SK-N-SH (cell line): ENCODE measurements around the gene PYGM. TPM values are rescaled to one million over a fixed set of nuclear protein-coding genes. Genes with fewer than 3 reads are reported as not detected.

Source experiments
- CTCF ChIA-PET: fragments of 300-600, 350-600 bp; formaldehyde crosslinking; extraction: SDS; loops from one replicate; lab custom pipeline; 2021; lab: Yijun Ruan, JAX
- POLR2A ChIA-PET: fragments of 350-600 bp; sonication (Branson Sonifier 250); formaldehyde crosslinking; extraction: SDS; loops from one replicate; lab custom pipeline; 2020; ENCODE audit warnings: antibody characterized with exemption, inconsistent platforms; lab: Yijun Ruan, JAX
- DNase-seq: peaks from one replicate; pipeline ENCODE4 v3.0.0; 2012
- H2AFZ ChIP-seq: fragments of 200-600 bp; sonication (generic); 2 replicates; pipeline ENCODE4 v1.8.1; 2016; ENCODE audit warnings: antibody characterized with exemption, mild to moderate bottlenecking, low read depth
- H3F3A ChIP-seq: fragments of 200-600 bp; sonication (generic); replicated peaks from 2 replicates; pipeline ENCODE3; 2016; ENCODE audit warnings: antibody characterized with exemption, mild to moderate bottlenecking; ENCODE audit not compliant: insufficient read depth
- H3K27ac ChIP-seq, 2 experiments: fragments of 200-500 bp in 1 of 2; fragments of 200-600 bp in 1 of 2; sonication (Bioruptor generic) in 1 of 2; sonication (generic), shearing (Covaris generic) in 1 of 2; 2 replicates each; pipeline versions ENCODE4 v1.5.1 to v1.6.1; 2014 to 2016; ENCODE audit warnings: low read depth in 2 of 2, inconsistent platforms in 1 of 2, low read length in 1 of 2, mild to moderate bottlenecking in 1 of 2, mixed read lengths in 1 of 2
- H3K27me3 ChIP-seq: fragments of 200-600 bp; sonication (generic), shearing (Covaris generic); 2 replicates; pipeline ENCODE4 v1.6.1; 2016; ENCODE audit warnings: mixed run types; ENCODE audit not compliant: insufficient read depth
- H3K36me3 ChIP-seq, 2 experiments: fragments of 200-500 bp in 1 of 2; fragments of 200-600 bp in 1 of 2; sonication (Bioruptor generic) in 1 of 2; sonication (generic) in 1 of 2; replicated peaks in 1 of 2; 2 replicates each; pipeline versions ENCODE3 to v1.5.1; 2014 to 2016; ENCODE audit warnings: low read length in 1 of 2, mild to moderate bottlenecking in 1 of 2; ENCODE audit not compliant: insufficient read depth in 2 of 2, control insufficient read depth in 1 of 2
- H3K4me1 ChIP-seq, 2 experiments: fragments of 200-500 bp in 1 of 2; fragments of 200-600 bp in 1 of 2; sonication (Bioruptor generic) in 1 of 2; sonication (generic), shearing (Covaris generic) in 1 of 2; 2 replicates each; pipeline versions ENCODE4 v1.5.1 to v1.6.1; 2014 to 2016; ENCODE audit warnings: low read depth in 1 of 2, low read length in 1 of 2, mixed run types in 1 of 2; ENCODE audit not compliant: insufficient read depth in 2 of 2, control insufficient read depth in 1 of 2
- H3K4me2 ChIP-seq: fragments of 200-600 bp; sonication (generic), shearing (Covaris generic); 2 replicates; pipeline ENCODE4 v1.6.1; 2017; ENCODE audit warnings: mixed run types
- H3K4me3 ChIP-seq, 2 experiments: fragments of 200-500 bp in 1 of 2; fragments of 200-600 bp in 1 of 2; sonication (Bioruptor generic) in 1 of 2; sonication (generic), shearing (Covaris generic) in 1 of 2; 2 replicates each; pipeline versions ENCODE4 v1.5.1 to v1.8.1; 2014 to 2016; ENCODE audit warnings: low read depth in 2 of 2, inconsistent platforms in 1 of 2, low read length in 1 of 2, mild to moderate bottlenecking in 1 of 2, mixed read lengths in 1 of 2, moderate library complexity in 1 of 2
- H3K79me2 ChIP-seq: fragments of 200-600 bp; sonication (generic); 2 replicates; pipeline ENCODE4 v1.8.1; 2017; ENCODE audit warnings: mild to moderate bottlenecking; ENCODE audit not compliant: insufficient read depth
- H3K9ac ChIP-seq: fragments of 200-600 bp; sonication (generic); 2 replicates; pipeline ENCODE4 v1.6.1; 2017; ENCODE audit warnings: mixed run types
- H3K9me2 ChIP-seq: fragments of 200-600 bp; sonication (generic); 2 replicates; pipeline ENCODE4 v1.6.1; 2017; ENCODE audit warnings: mixed run types
- H3K9me3 ChIP-seq: fragments of 200-600 bp; sonication (generic); 2 replicates; pipeline ENCODE4 v1.6.1; 2017; ENCODE audit warnings: mixed run types, mild to moderate bottlenecking, moderate library complexity
- H4K20me1 ChIP-seq: fragments of 200-600 bp; sonication (generic); 2 replicates; pipeline ENCODE4 v1.6.1; 2017; ENCODE audit warnings: mild to moderate bottlenecking, mixed run types; ENCODE audit not compliant: insufficient read depth
- CHD2 ChIP-seq: fragments of 150-350 bp; IDR thresholded peaks from 2 replicates; pipeline ENCODE4 v1.6.1; 2018; ENCODE audit warnings: low read length; ENCODE audit not compliant: partially characterized antibody
- EZH2phosphoT487 ChIP-seq: fragments of 200-600 bp; sonication (generic); IDR thresholded peaks from 2 replicates; pipeline ENCODE4 v1.6.1; 2017; ENCODE audit warnings: low read depth, mixed run types, mild to moderate bottlenecking, antibody characterized with exemption, moderate library complexity, borderline replicate concordance
- FOSL2 ChIP-seq: IDR thresholded peaks from 2 replicates; pipeline ENCODE4 v1.4.0; 2012; ENCODE audit warnings: low read depth, mild to moderate bottlenecking, moderate library complexity, borderline replicate concordance
- IRF3 ChIP-seq: fragments of 150-350 bp; IDR thresholded peaks from 2 replicates; pipeline ENCODE4 v1.6.1; 2016; ENCODE audit warnings: mild to moderate bottlenecking, low read depth, low read length
- MEF2A ChIP-seq: IDR thresholded peaks from 2 replicates; pipeline ENCODE4 v1.4.0; 2012; ENCODE audit warnings: low read depth, borderline replicate concordance
- MXI1 ChIP-seq: IDR thresholded peaks from 2 replicates; pipeline ENCODE4 v1.6.1; 2012; ENCODE audit warnings: mild to moderate bottlenecking, low read depth, low read length, improper control_type of control experiment
- RAD21 ChIP-seq: IDR thresholded peaks from 2 replicates; pipeline ENCODE4 v1.6.1; 2012; ENCODE audit warnings: mild to moderate bottlenecking, low read length
- REST ChIP-seq: IDR thresholded peaks from 2 replicates; pipeline ENCODE4 v1.6.1; 2012; ENCODE audit warnings: mild to moderate bottlenecking, low read depth, low read length, moderate library complexity
- RFX5 ChIP-seq: IDR thresholded peaks from 2 replicates; pipeline ENCODE4 v1.6.1; 2012; ENCODE audit warnings: mild to moderate bottlenecking, improper control_type of control experiment, low read length
- SIN3A ChIP-seq: IDR thresholded peaks from 2 replicates; pipeline ENCODE4 v1.6.1; 2012; ENCODE audit warnings: low read depth, mild to moderate bottlenecking, low read length, moderate library complexity, borderline replicate concordance
- SMC3 ChIP-seq: IDR thresholded peaks from 2 replicates; pipeline ENCODE4 v1.6.1; 2012; ENCODE audit warnings: low read depth, low read length, improper control_type of control experiment
- TCF12 ChIP-seq: IDR thresholded peaks from 2 replicates; pipeline ENCODE4 v1.4.0; 2012
- TEAD4 ChIP-seq: IDR thresholded peaks from 2 replicates; pipeline ENCODE4 v1.4.0; 2012; ENCODE audit warnings: mild to moderate bottlenecking, borderline replicate concordance; ENCODE audit not compliant: insufficient read depth
- YY1 ChIP-seq: IDR thresholded peaks from 2 replicates; pipeline ENCODE4 v1.4.0; 2012; ENCODE audit warnings: low read depth, mild to moderate bottlenecking
- ZBTB33 ChIP-seq: IDR thresholded peaks from 2 replicates; pipeline ENCODE4 v1.4.0; 2012; ENCODE audit warnings: low read depth, borderline replicate concordance
- WGBS: methylation state at CpG from one replicate; pipeline ENCODE4 v1.1.6; 2017; ENCODE audit warnings: low lambda C conversion rate; 5-methylcytosine and 5-hydroxymethylcytosine counted together
- polyA plus RNA-seq, 3 experiments: library from polyadenylated mRNA; depleted of rRNA; stranded (reverse); fragments of >200 nt; gene quantifications; 2 replicates each; pipeline ENCODE4 v1.2.3, GENCODE V29; 2012
- TF ChIP-seq, protein P1 (sequence below): fragments of 150-350 bp; IDR thresholded peaks from 2 replicates; pipeline ENCODE4 v1.6.1; 2017; ENCODE audit warnings: antibody characterized with exemption, low read length, low read depth, borderline replicate concordance

Gene PYGM
- polyA plus RNA-seq, 1 of the 3 experiments (the other 2 are of a cell fraction): 0.08 TPM

- ChIA-PET CTCF (interaction anchor here (0.6 to 4.4 kb wide), 7 partner anchors 8 to 1932 kb away, joined by 3 to 47 read pairs (median 4); partner anchors contain the start of genes RASGRP2, SF1 and STX5), POLR2A (interaction anchor here (0.7 kb wide), 1 partner anchor 9 kb away, joined by 3 read pairs; no protein-coding TSS in a partner anchor)
- peaks cover 30% of the 10 kb centered on the region; the same call in 1 of the 2 replicates for H3K79me2 ChIP-seq
- no peak overlapping the region; the same call in 1 of the 2 replicates for H3K9ac ChIP-seq
- TF ChIP-seq YY1: no peak
- no peak for TF ChIP-seq SIN3A
- no peak for TF ChIP-seq REST
- TF ChIP-seq, protein P1, sequence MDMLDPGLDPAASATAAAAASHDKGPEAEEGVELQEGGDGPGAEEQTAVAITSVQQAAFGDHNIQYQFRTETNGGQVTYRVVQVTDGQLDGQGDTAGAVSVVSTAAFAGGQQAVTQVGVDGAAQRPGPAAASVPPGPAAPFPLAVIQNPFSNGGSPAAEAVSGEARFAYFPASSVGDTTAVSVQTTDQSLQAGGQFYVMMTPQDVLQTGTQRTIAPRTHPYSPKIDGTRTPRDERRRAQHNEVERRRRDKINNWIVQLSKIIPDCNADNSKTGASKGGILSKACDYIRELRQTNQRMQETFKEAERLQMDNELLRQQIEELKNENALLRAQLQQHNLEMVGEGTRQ: no peak
- no peak for TF ChIP-seq TCF12
- no peak for TF ChIP-seq FOSL2
- no peak for TF ChIP-seq MXI1
- TF ChIP-seq RFX5: no peak
- no peak for TF ChIP-seq TEAD4
- TF ChIP-seq RAD21: no peak
- no peak for TF ChIP-seq MEF2A
- no peak for TF ChIP-seq IRF3
- no peak for TF ChIP-seq SMC3
- no peak for TF ChIP-seq EZH2phosphoT487
- TF ChIP-seq CHD2: no peak
- TF ChIP-seq ZBTB33: no peak
- H3K9me3 ChIP-seq: no peaks in the 10 kb centered on the region
- H3K27me3 ChIP-seq: no peaks in the 10 kb centered on the region
- no peaks in the 10 kb centered on the region for H3K9me2 ChIP-seq
- DNase-seq: no peak
- WGBS: 81% methylated on average over 11 of the region's 11 CpGs
- peak overlapping the region; percentile 24 to 39; a peak in 3 of 4 replicates for H3K27ac ChIP-seq
- H3F3A ChIP-seq: peaks cover 51% of the 10 kb centered on the region
- peaks cover 45 to 64% of the 10 kb centered on the region in 2 experiments for H3K36me3 ChIP-seq
- H2AFZ ChIP-seq: no peak overlapping the region
- peaks cover 56% of the 10 kb centered on the region for H4K20me1 ChIP-seq
- peak overlapping the region; percentile 52; the same call in 1 of the 2 replicates for H3K4me2 ChIP-seq
- H3K4me3 ChIP-seq: no peak overlapping the region
- H3K4me1 ChIP-seq: peaks cover 19 to 23% of the 10 kb centered on the region in 2 experiments; a peak in 3 of 4 replicates
These were observed 4.4 kb upstream of the PYGM start for GRCh38 chr11:64764040-64764611.
